ENCODE results near the gene GPR143.
"Not testable (repeated sequence)": the region's sequence is repeated elsewhere in the genome, so short reads cannot be mapped to it uniquely, and the experiment has no call there.

Gene GPR143

GRCh38 chrX:9765737-9766097 lies at the start of gene GPR143:
Gene GPR143 (minus strand): TSS chrX:9765847. CDS start chrX:9765817, 30 bp downstream.
- DNase-seq (ENCODE audit: low read depth): no peak

- not testable (repeated sequence) for DNase-seq (ENCODE audit: low read depth)
Measured at GRCh38 chrX:9811086-9811485, 45.4 kb upstream of the GPR143 start.

GRCh38 chrX:9809876-9810275 lies 44.2 kb upstream of the GPR143 start:
- DNase-seq (ENCODE audit: low read depth): not testable (repeated sequence)

- DNase-seq (ENCODE audit: low read depth): no peak
Measured at GRCh38 chrX:9807355-9808182, 41.9 kb upstream of the GPR143 start.

GRCh38 chrX:9805956-9806355 lies 40.3 kb upstream of the GPR143 start:
- DNase-seq (ENCODE audit: low read depth): peak; percentile 73

- DNase-seq (ENCODE audit: low read depth): no peak
Measured at GRCh38 chrX:9804444-9804843, 38.8 kb upstream of the GPR143 start.

- no peak for DNase-seq (ENCODE audit: low read depth)
Measured at GRCh38 chrX:9802737-9803136, 37.1 kb upstream of the GPR143 start.

- DNase-seq (ENCODE audit: low read depth): no peak
Measured at GRCh38 chrX:9797384-9798360, 32.0 kb upstream of the GPR143 start.

- DNase-seq (ENCODE audit: low read depth): no peak
Measured at GRCh38 chrX:9794495-9794894, 28.8 kb upstream of the GPR143 start.

- peak; percentile 46 for DNase-seq (ENCODE audit: low read depth)
Measured at GRCh38 chrX:9790866-9791265, 25.2 kb upstream of the GPR143 start.

- DNase-seq (ENCODE audit: low read depth): no peak
Measured at GRCh38 chrX:9789555-9789954, 23.9 kb upstream of the GPR143 start.

- DNase-seq (ENCODE audit: low read depth): peak; percentile 27
Measured at GRCh38 chrX:9788911-9789310, 23.3 kb upstream of the GPR143 start.

- DNase-seq (ENCODE audit: low read depth): no peak
Measured at GRCh38 chrX:9786798-9787635, 21.4 kb upstream of the GPR143 start.

GRCh38 chrX:9785944-9786797 lies 20.5 kb upstream of the GPR143 start, which contains the start of gene SHROOM2:
Gene SHROOM2 (plus strand): TSS chrX:9786429. CDS start chrX:9786546, 117 bp downstream.
- DNase-seq (ENCODE audit: low read depth): no peak

- no peak for DNase-seq (ENCODE audit: low read depth)
Measured at GRCh38 chrX:9785254-9785943, 19.8 kb upstream of the GPR143 start.

- DNase-seq (ENCODE audit: low read depth): no peak
Measured at GRCh38 chrX:9784332-9784731, 18.7 kb upstream of the GPR143 start.

GRCh38 chrX:9781941-9782340 lies 16.3 kb upstream of the GPR143 start:
- no peak for DNase-seq (ENCODE audit: low read depth)

- DNase-seq (ENCODE audit: low read depth): no peak
Measured at GRCh38 chrX:9775930-9776329, 10.3 kb upstream of the GPR143 start.

- no peak for DNase-seq (ENCODE audit: low read depth)
Measured at GRCh38 chrX:9772943-9773342, 7.3 kb upstream of the GPR143 start.

- no peak for DNase-seq (ENCODE audit: low read depth)
Measured at GRCh38 chrX:9770319-9770718, 4.7 kb upstream of the GPR143 start.

Measured in iris pigment epithelial cell (primary cell).